Measurements from ENCODE around the gene ANKRD11. TPM values are rescaled to one million over a fixed set of nuclear protein-coding genes. Genes with fewer than 3 reads are reported as not detected.
"Not testable (repeated sequence)": the region's sequence is repeated elsewhere in the genome, so short reads cannot be mapped to it uniquely, and the experiment has no call there.

The ANKRD11 gene
- total and polyA plus RNA-seq, 12 donors = 47.7 to 93.6 (median 66.2) TPM

DNA sequence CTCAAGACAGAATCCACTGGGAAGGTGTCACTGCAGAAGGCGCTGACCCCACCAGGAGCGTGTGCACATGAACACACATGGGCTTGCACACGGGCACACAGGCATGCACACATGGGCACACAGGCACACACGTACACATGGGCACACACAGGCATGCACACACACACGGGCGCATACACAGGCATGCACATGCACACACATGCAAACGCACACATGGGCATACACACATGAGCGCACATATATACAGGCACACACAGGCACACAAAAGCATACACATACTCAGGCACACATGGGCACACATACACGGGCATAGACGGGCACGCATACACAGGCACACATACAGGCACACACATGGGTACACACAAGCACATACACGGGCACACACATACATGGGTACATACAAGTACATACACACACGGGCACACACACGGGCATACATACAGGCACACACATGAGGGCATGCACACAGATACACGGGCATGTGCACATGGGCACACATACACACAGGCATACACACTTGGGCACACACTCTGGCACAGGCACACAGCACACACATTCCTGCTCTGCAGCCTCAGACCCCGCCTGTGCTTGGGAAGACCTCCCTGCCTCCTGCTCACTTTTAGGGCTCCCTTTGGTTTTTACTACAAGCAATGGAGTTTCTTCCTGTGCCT lies 186.0 kb downstream of the ANKRD11 start:
- WGBS, 2 donors = 91 to 95% methylated on average over 16 of the region's 16 CpGs
- intact Hi-C loops (cut with DNase I) = no loop called here
- ATAC-seq (no peak), DNase-seq (no peak)
- H3K9me3 ChIP-seq = no peaks in the 10 kb centered on the region
- H3K27ac ChIP-seq = no peak overlapping the region
- no peak overlapping the region for H3K4me3 ChIP-seq
- TF ChIP-seq, protein P1, sequence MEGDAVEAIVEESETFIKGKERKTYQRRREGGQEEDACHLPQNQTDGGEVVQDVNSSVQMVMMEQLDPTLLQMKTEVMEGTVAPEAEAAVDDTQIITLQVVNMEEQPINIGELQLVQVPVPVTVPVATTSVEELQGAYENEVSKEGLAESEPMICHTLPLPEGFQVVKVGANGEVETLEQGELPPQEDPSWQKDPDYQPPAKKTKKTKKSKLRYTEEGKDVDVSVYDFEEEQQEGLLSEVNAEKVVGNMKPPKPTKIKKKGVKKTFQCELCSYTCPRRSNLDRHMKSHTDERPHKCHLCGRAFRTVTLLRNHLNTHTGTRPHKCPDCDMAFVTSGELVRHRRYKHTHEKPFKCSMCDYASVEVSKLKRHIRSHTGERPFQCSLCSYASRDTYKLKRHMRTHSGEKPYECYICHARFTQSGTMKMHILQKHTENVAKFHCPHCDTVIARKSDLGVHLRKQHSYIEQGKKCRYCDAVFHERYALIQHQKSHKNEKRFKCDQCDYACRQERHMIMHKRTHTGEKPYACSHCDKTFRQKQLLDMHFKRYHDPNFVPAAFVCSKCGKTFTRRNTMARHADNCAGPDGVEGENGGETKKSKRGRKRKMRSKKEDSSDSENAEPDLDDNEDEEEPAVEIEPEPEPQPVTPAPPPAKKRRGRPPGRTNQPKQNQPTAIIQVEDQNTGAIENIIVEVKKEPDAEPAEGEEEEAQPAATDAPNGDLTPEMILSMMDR (IDR thresholded peaks at IDR 0.05) = no peak
- H3K27me3 ChIP-seq = no peaks in the 10 kb centered on the region
- peaks cover 0 to 40% (median 12%) of the 10 kb centered on the region in 9 donors for H3K36me3 ChIP-seq
- peaks cover 13 to 51% (median 33%) of the 10 kb centered on the region in 9 donors for H3K4me1 ChIP-seq

DNA sequence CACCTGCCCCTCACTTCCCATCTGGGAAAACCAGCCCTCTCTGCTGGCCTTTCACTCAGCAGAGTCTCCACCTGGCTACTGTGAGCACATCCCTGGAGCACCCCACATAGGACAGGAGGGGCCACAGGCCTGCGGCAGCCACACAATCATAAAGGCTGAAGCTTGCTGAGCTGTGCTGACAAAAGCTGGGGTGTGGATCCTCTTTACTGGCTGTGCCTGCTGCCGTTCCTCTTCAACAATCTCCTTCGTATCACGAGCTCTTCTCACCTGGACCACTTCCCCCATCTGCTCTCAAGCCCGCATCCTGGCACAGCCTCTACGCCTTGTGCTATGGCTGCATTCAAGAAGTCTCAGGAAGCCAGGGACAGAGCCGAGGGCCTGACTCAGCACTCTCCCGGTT lies 186.7 kb downstream of the ANKRD11 start:
- intact Hi-C loops (cut with DNase I) = no loop called here
- Histone ChIP-seq H3K9me3 (no peaks in the 10 kb centered on the region), H3K27me3 (no peaks in the 10 kb centered on the region), H3K4me1 (peaks cover 17 to 49% (median 33%) of the 10 kb centered on the region in 9 donors), H3K36me3 (peaks cover 0 to 39% (median 12%) of the 10 kb centered on the region in 9 donors), H3K27ac (no peak overlapping the region), H3K4me3 (no peak overlapping the region)
- 88 to 89% methylated on average over 8 of the region's 8 CpGs for WGBS, 2 donors
- ATAC-seq (no peak), DNase-seq (no peak)
- TF ChIP-seq, protein P1 (IDR thresholded peaks at IDR 0.05) = no peak

DNA sequence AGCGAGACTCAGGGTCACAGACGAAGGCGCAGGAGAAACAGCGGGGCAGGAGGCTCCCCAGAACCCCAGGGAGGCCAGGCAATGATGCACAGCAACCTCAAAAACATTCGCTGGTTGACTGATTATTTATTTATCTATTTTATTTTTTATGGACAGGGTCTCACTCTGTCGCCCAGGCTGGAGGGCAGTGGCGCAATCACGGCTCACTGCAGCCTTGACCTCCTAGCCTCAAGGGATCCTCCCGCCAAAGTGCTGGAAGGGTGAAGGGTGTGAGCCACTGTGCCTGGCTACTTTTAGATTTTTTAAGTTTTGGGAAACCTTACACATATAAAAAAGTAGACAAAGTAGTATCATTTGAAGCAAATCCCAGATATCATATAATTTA lies 189.4 kb downstream of the ANKRD11 start:
- Histone ChIP-seq H3K4me1 (peaks cover 15 to 63% (median 34%) of the 10 kb centered on the region in 9 donors), H3K27me3 (no peaks in the 10 kb centered on the region), H3K27ac (peak overlapping the region; percentile 67 to 91 (median 84)), H3K4me3 (no peak overlapping the region), H3K9me3 (no peaks in the 10 kb centered on the region), H3K36me3 (peaks cover 0 to 54% (median 12%) of the 10 kb centered on the region in 9 donors)
- intact Hi-C loops (cut with DNase I) = no loop called here
- ATAC-seq = peak in 2 of 8 donors; percentile 0 to 1
- DNase-seq = no peak
- TF ChIP-seq, protein P1 (IDR thresholded peaks at IDR 0.05) = no peak
- WGBS, 2 donors = 81 to 93% methylated on average over 9 of the region's 9 CpGs

DNA sequence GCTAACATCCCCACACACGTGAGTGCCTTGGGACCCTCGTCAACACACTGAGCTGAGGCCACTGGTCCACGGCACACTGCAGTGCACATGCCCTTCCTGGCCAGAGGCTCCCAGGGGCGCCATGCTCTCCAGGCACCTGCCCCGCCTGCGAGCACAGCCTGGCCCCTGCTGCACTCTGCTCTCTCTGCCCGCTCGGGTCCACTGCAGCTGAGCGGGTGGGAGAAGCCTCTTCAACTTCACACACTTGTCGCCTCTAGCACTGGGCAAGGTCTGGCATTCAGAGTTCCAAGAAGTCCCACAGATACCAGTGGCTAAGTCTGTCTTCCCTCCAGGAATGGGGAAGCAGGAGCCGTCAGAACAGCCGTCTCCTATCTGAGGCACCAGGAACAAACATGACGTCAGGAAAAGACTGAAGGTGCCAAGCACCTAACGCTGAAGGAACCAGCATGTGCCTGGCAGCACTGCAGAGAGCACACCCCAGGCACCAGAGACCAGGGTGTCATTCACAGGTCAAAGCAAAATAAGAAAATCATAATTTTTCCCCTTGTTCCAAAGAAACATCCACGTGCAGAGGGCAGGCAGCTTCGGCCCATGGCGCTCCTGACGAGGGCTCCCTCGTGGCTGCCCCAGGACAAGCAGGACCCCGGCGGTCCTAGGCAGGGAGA lies 189.9 kb downstream of the ANKRD11 start:
- ATAC-seq = peak; percentile 26 to 87 (median 78)
- no peaks in the 10 kb centered on the region for H3K9me3 ChIP-seq
- TF ChIP-seq, protein P1 (IDR thresholded peaks at IDR 0.05) = peak in 5 of 9 donors; percentile 9 to 21 (median 11)
- H3K27me3 ChIP-seq = no peaks in the 10 kb centered on the region
- intact Hi-C loops (cut with DNase I) = no loop called here
- H3K36me3 ChIP-seq = peaks cover 0 to 53% (median 12%) of the 10 kb centered on the region in 9 donors
- peak in 1 of 2 donors; percentile 62 for DNase-seq
- no peak overlapping the region for H3K4me3 ChIP-seq
- 49 to 57% methylated on average over 21 of the region's 21 CpGs for WGBS, 2 donors
- H3K27ac ChIP-seq = peak overlapping the region; percentile 67 to 91 (median 84)
- H3K4me1 ChIP-seq = peaks cover 15 to 63% (median 34%) of the 10 kb centered on the region in 9 donors

DNA sequence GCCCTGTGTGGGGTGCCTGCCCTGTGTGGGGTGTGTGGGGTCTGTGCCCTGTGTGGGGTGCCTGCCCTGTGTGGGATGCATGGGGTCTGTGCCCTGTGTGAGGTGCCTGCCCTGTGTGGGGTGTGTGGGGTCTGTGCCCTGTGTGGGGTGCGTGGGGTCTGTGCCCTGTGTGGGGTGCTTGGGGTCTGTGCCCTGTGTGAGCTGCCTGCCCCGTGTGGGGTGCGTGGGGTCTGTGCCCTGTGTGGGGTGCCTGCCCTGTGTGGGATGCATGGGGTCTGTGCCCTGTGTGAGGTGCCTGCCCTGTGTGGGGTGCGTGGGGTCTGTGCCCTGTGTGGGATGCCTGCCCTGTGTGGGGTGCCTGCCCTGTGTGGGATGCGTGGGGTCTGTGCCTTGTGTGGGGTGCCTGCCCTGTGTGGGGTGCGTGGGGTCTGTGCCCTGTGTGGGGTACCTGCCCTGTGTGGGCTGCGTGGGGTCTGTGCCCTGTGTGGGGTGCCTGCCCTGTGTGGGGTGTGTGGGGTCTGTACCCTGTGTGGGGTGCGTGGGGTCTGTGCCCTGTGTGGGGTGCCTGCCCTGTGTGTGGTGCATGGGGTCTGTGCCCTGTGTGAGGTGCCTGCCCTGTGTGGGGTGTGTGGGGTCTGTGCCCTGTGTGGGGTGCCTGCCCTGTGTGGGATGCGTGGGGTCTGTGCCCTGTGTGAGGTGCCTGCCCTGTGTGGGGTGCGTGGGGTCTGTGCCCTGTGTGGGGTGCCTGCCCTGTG lies 190.8 kb downstream of the ANKRD11 start:
- H3K9me3 ChIP-seq; ATAC-seq; H3K4me3 ChIP-seq; H3K27me3 ChIP-seq; DNase-seq; intact Hi-C loops (cut with DNase I): not testable (repeated sequence)
- WGBS, 2 donors = 94 to 96% methylated on average over 10 of the region's 10 CpGs
- Histone ChIP-seq H3K36me3 (peaks cover 0 to 44% (median 6%) of the 10 kb centered on the region in 9 donors), H3K4me1 (peaks cover 15 to 63% (median 42%) of the 10 kb centered on the region in 9 donors), H3K27ac (peak overlapping the region in 3 of 10 donors; percentile 52 to 90 (median 75))

Data from heart right ventricle (tissue), 16 donors.